Neural progenitor cell (in vitro differentiated cells): ENCODE data around the gene JMJD7. TPM values are rescaled to one million over a fixed set of nuclear protein-coding genes. Genes with fewer than 3 reads are reported as not detected.

Experiments
- DNase-seq: peaks from one replicate; pipeline ENCODE4 v3.0.0-alpha.2; 2016; ENCODE audit warnings: low spot score
- H2AFZ ChIP-seq: fragments of 200-600 bp; sonication (generic); replicated peaks from 2 replicates; pipeline ENCODE4 v1.6.1; 2016; ENCODE audit warnings: antibody characterized with exemption
- H3F3A ChIP-seq: fragments of 200-600 bp; sonication (generic); 2 replicates; pipeline ENCODE4 v1.6.1; 2016; ENCODE audit warnings: antibody characterized with exemption, low read depth
- H3K27ac ChIP-seq: fragments of 200-600 bp; sonication (generic); 2 replicates; pipeline ENCODE4 v1.5.1; 2016; ENCODE audit warnings: mild to moderate bottlenecking
- H3K27me3 ChIP-seq: fragments of 200-600 bp; sonication (generic); 2 replicates; pipeline ENCODE4 v1.6.1; 2016; ENCODE audit warnings: mild to moderate bottlenecking, moderate library complexity
- H3K36me3 ChIP-seq: fragments of 200-600 bp; sonication (generic); 2 replicates; pipeline ENCODE4 v1.5.1; 2016
- H3K4me1 ChIP-seq: fragments of 200-600 bp; sonication (generic); 2 replicates; pipeline ENCODE4 v1.6.1; 2016; ENCODE audit warnings: mixed run types
- H3K4me2 ChIP-seq: fragments of 200-600 bp; sonication (generic); 2 replicates; pipeline ENCODE4 v1.6.1; 2016
- H3K4me3 ChIP-seq: fragments of 200-600 bp; sonication (generic); 2 replicates; pipeline ENCODE4 v1.5.1; 2016
- H3K79me2 ChIP-seq: fragments of 200-600 bp; sonication (generic); 2 replicates; pipeline ENCODE4 v1.6.1; 2016; ENCODE audit warnings: low read depth
- H3K9ac ChIP-seq: fragments of 200-600 bp; sonication (generic); 2 replicates; pipeline ENCODE4 v1.6.1; 2016
- H3K9me3 ChIP-seq: fragments of 200-600 bp; sonication (generic); 2 replicates; pipeline ENCODE4 v1.5.1; 2016; ENCODE audit warnings: low read depth
- H4K20me1 ChIP-seq: fragments of 200-600 bp; sonication (generic); 2 replicates; pipeline ENCODE4 v1.6.1; 2016; ENCODE audit warnings: low read depth
- H3K27ac Mint-ChIP-seq: 3 replicates; pipeline ENCODE4 v1.8.0; 2021; ENCODE audit warnings: mixed read lengths
- H3K27me3 Mint-ChIP-seq: 2 replicates; pipeline ENCODE4 v1.8.0; 2022; ENCODE audit warnings: low read depth, mild to moderate bottlenecking, inconsistent platforms, moderate library complexity, mixed read lengths; ENCODE audit not compliant: insufficient read depth
- H3K36me3 Mint-ChIP-seq: 3 replicates; pipeline ENCODE4 v1.8.0; 2021; ENCODE audit warnings: mixed read lengths
- H3K4me1 Mint-ChIP-seq: 3 replicates; pipeline ENCODE4 v1.8.0; 2021; ENCODE audit warnings: mixed read lengths
- H3K4me3 Mint-ChIP-seq: 3 replicates; pipeline ENCODE4 v1.8.0; 2021; ENCODE audit warnings: mild to moderate bottlenecking, moderate library complexity, mixed read lengths
- H3K9me3 Mint-ChIP-seq: 3 replicates; pipeline ENCODE4 v1.8.0; 2020; ENCODE audit warnings: mixed read lengths
- CTCF ChIP-seq: fragments of 200-600 bp; sonication (generic); IDR thresholded peaks from 2 replicates; pipeline ENCODE4 v1.5.1; 2017; ENCODE audit warnings: antibody characterized with exemption, mild to moderate bottlenecking
- EZH2 ChIP-seq: fragments of 200-600 bp; sonication (generic); IDR thresholded peaks from 2 replicates; pipeline ENCODE4 v1.6.1; 2017; ENCODE audit warnings: antibody characterized with exemption, mild to moderate bottlenecking, moderate library complexity
- EZH2phosphoT487 ChIP-seq: fragments of 200-600 bp; sonication (generic); IDR thresholded peaks from 2 replicates; pipeline ENCODE4 v1.6.1; 2017; ENCODE audit warnings: antibody characterized with exemption
- microRNA-seq: library from miRNA; unstranded; fragments of <30 nt; microRNA quantifications from one replicate; pipeline ENCODE4, GENCODE V29; 2016
- small RNA-seq: library from RNA; depleted of rRNA; stranded (forward); fragments of <200 nt; gene quantifications from one replicate; pipeline ENCODE3, GENCODE V24; 2015
- total RNA-seq: library from RNA; depleted of rRNA; stranded (reverse); fragments of >200 nt; gene quantifications from 2 replicates; pipeline ENCODE4 v1.2.3, GENCODE V29; 2015; ENCODE audit warnings: low replicate concordance

Gene JMJD7
- total RNA-seq, 1 donor from 2014 or later = 13.4 TPM

DNA sequence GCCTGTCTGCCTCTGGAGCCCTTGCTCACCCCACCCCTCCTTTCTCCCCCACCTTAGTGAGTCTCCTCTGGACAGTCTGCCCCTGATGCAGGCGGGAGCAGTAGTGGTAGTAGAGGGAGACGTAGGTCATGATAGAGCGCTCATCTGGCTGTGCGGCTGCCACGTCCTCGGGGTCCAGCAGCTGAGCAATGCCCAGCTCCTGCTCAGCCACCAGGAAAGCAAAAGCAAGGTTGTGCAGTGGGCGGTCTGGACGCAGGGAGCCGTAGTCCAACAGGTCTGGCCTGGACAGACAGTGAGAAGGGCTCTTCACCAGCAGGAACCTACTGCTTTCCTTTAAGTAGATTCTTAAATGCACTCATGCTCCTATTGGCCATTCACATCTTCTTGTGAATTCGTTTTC lies 59.3 kb downstream of the JMJD7 start:
- no peaks in the 10 kb centered on the region for H4K20me1 ChIP-seq
- H3K27me3 Mint-ChIP-seq = peaks cover 8% of the 10 kb centered on the region
- no peak for TF ChIP-seq CTCF
- TF ChIP-seq EZH2 = no peak
- no peak for TF ChIP-seq EZH2phosphoT487
- H2AFZ ChIP-seq = no peak overlapping the region
- peaks cover 12% of the 10 kb centered on the region for H3F3A ChIP-seq
- H3K27ac Mint-ChIP-seq = no peak overlapping the region
- peak overlapping the region; percentile 7 for H3K4me2 ChIP-seq
- peaks cover 2% of the 10 kb centered on the region for H3K36me3 Mint-ChIP-seq
- H3K4me3 ChIP-seq = no peak overlapping the region
- H3K9me3 ChIP-seq = no peaks in the 10 kb centered on the region
- no peaks in the 10 kb centered on the region for H3K36me3 ChIP-seq
- no peak for DNase-seq
- no peak overlapping the region for H3K9ac ChIP-seq
- H3K27me3 ChIP-seq = peaks cover 26% of the 10 kb centered on the region
- H3K4me1 Mint-ChIP-seq = peaks cover 24% of the 10 kb centered on the region
- H3K27ac ChIP-seq = no peak overlapping the region
- no peak overlapping the region for H3K4me3 Mint-ChIP-seq
- H3K9me3 Mint-ChIP-seq = no peaks in the 10 kb centered on the region
- H3K79me2 ChIP-seq = no peaks in the 10 kb centered on the region
- peaks cover 31% of the 10 kb centered on the region for H3K4me1 ChIP-seq

Small RNA genes within 50 kb of the gene (microRNA-seq; reads per million reads assigned to microRNA genes)
- gene MIR4310 = not detected

Small RNA genes within 50 kb of the gene (small RNA-seq; reads per million reads assigned to genes)
- gene JMJD7-PLA2G4B = not detected
- gene MIR4310 = not detected
- not detected for gene RNA5SP393

Other genes starting within 250 kb of the JMJD7 start
- 50.1 and 73.4 TPM in 2 replicates for gene MGA, start 167.7 kb upstream of the JMJD7 start, total RNA-seq
- 10.1 and 18.4 TPM in 2 replicates for gene MAPKBP1, start 53.6 kb upstream of the JMJD7 start, total RNA-seq
- gene PLA2G4B, start 10.8 kb downstream of the JMJD7 start, total RNA-seq = 2.0 and 10.1 TPM in 2 replicates
- gene SPTBN5, start 66.0 kb downstream of the JMJD7 start, total RNA-seq = 0.15 TPM in 1 of 2 replicates, not detected in the other
- 6.9 and 11.9 TPM in 2 replicates for gene EHD4, start 144.5 kb downstream of the JMJD7 start, total RNA-seq
- gene PLA2G4E, start 192.9 kb downstream of the JMJD7 start, total RNA-seq = not detected in 2 replicates